SW 1271 (cell line): ENCODE data around the gene PLXNB1.

Source experiments
- DNase-seq, 2 experiments: peaks; one replicate each; lab custom pipeline; 2025; lab: John Stamatoyannopoulos, UW

The PLXNB1 gene

DNA sequence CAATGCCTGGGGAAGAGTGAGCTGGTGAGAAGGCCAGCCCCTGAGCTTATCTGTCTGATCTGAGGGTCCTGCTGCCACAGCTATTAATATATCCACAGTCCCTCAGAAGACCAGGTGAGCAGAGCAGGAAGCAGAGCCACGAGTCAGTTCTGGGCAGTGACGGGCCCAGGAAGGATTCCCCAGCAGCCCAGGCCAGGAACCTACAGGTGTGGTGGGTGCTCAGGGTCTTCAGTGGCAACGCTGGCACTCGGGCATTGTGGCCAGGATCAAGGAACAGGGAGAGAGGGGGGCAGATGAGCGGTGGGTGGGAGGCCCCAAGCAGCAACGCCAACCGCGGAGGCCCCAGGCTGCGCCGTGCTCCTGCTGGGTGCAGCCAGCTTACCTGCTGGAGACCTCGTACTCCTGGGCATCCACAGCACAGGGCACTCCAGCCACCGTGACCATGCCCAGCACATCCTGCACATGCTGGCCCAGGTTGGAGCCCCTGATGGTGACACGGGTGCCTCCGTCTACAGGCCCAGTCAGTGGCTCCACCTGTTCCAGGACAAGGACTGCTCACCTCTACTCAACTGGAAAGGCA, 12.3 kb downstream of the PLXNB1 start:
- DNase-seq = no peak

DNA sequence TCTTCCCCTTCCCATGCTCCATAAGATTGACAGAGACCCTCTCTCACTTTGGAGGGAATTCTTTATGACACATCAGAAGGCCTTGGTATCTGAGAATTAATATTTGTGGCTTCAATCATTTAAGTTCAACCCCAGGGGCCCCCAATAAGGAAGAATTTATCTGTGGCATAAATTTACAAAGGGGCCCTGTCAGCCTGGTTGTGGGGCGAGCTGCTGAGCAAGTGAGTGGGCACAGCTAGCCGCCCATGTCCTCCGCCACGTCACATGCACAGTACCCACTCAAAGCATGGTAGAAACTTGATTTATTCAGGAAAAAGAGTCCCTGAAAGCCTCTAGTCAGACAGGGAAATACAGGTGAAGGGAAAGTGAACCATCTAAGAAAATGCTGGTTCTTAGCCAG, 13.3 kb downstream of the PLXNB1 start:
- no peak for DNase-seq

DNA sequence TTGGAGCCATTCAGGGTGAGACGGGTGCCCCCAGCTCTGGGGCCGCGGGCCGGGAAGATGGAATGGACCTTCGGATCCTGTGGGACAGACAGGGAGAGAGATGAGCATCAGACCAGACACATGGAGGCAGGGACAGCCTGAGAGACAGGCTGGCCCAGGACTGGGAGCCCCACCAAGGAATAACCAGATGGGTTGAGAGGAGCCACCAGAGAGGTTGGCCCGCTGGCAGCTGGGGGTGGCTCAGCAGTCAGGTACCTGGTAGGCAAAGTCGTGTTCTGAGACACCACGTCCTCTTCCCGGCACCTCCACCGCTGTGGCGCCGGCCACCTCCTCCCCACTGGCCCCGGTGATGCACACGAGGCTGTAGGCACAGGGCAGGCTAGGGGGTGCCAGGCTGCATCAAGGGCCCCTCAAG, 13.8 kb downstream of the PLXNB1 start:
- DNase-seq = no peak

DNA sequence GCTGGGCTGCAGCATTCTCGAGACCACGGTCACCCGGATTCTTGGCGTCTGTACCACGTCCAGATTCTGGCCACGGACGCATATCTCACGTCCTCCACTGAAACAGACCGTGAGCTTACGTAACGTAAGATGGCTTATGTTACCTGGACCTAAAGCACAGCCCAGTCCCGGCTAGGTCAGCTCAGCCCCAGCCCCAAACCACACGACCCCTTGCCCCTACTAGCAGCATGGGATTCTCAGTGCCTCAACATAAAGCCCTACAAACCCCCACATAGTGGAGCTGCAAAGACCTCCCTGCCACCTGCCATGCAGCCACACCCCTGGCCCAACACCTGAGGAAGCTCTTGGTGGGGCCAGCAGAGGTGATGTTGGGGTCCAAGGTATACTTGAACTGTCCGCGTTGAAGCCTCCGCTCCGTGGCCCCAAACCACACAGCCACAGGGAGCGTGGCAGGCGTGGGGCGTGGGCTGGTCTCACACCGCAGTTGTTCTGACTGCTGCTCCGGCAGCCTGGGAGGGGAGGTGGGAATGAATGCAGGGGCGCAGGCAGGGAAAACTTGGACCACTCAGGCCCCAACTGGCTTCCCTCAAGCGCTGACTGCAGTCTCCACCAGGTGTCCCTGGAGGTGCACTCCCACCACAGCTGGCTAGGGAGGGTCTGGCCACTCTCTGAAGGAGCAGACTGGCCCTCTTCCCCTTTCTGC, 14.5 kb downstream of the PLXNB1 start:
- DNase-seq = no peak

DNA sequence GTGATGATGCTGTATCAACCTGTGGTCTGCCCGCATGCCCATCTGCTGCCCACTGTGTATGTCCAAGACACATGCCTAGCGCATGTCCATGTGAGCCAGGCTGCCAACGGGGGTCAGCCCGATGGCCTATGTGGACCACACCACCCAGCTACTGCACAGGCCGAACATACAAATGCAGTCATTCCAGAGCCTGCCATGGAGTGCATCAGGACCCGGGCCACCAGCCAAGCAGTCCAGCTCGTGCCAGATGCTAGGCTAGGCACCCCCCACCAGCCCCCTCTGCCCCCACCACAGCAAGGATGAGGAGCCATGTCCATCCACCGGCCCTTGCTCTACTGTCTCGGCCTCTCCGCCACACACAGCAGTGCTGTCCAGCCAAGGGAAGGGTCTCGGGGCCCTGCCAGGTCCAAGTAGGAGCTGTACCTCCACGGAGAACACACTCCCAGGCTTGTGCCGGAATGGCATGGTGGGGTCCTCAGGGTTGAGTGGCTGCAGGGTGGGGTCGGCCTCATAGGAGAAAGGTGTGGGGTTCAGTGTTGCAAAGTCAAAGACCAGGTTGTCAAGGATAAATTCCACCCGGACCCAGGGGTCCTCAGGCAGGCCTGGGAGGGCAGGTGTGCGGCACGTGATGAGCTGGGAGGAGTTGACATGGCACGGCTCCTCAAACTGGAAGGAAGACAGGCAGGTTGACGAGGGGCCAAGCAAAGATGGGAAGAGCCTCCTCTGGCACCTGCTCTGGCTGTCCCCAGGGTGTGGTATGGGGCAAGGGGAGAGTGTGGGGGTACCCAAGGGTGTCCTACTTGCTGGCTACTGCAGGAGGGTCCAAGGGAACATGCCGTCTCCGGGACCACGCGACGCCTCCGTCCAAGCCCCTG, 15.3 kb downstream of the PLXNB1 start:
- DNase-seq = no peak

DNA sequence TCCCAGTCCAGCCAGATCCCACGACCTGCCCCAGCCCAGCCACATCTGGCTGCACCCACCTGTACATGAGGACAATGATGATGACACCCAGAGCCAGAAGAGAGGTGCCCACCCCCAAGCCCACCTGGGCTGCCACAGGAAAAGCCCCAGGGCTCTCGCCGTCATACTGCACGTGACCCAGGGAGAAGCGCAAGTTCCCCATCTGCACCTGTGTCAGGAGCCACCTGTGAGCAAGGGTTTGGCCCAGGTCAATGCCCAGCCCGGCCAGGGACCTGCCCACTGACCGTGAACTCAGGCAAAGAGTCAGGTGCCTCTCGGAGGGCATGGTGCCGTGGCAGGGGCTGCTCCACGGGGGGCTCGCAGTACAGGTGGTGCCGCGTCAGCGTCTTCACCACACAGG, 16.3 kb downstream of the PLXNB1 start:
- DNase-seq = no peak

DNA sequence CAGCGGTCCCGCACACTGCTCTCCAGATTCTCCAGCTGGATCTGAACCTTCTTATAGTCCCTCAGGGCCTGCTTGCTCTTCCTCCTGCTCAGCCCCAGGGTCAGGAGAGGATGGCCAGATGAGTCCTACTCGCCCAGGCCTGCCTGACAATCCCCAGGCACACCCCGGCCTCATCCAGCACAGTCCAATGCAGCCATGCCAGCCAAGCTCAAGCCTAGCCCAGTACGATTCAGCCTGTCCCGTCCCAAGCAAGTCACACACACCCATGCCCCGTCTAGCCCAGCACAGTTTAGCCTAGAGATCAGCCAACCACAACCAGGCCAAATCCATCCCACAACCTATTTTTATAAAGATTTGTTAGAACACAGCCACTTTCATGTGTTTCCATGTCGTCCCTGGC, 16.8 kb downstream of the PLXNB1 start:
- no peak for DNase-seq

DNA sequence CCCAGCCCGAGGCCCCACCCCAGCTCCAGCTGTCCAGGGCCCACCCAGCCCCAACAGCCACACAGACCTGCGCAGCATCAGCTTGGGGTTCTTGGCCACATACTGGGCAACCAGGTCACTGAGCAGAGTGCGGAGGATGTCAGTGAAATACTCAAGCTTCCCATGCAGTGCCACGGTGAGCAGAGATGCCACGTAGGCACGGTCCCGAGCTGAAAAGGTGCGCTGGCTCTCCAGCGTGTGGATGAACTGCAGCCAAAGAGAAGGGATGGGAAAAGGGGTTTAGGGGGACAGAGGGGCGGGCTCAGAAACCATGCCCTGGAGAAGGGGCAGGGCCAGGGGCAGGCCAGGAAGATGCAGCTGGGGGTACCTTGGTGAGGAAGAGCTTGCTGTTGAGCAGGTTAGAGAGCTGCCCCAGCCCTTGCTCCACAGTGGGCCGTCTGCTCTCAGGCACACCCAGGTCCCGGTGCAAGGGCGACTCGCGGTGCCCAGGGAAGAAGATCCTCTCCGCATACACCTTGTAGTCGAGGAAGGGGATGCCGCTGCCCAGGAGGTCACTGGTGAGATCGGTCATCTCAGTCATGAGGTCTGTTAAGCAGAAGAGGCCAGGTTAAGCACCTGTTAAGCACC, 17.4 kb downstream of the PLXNB1 start:
- no peak for DNase-seq

DNA sequence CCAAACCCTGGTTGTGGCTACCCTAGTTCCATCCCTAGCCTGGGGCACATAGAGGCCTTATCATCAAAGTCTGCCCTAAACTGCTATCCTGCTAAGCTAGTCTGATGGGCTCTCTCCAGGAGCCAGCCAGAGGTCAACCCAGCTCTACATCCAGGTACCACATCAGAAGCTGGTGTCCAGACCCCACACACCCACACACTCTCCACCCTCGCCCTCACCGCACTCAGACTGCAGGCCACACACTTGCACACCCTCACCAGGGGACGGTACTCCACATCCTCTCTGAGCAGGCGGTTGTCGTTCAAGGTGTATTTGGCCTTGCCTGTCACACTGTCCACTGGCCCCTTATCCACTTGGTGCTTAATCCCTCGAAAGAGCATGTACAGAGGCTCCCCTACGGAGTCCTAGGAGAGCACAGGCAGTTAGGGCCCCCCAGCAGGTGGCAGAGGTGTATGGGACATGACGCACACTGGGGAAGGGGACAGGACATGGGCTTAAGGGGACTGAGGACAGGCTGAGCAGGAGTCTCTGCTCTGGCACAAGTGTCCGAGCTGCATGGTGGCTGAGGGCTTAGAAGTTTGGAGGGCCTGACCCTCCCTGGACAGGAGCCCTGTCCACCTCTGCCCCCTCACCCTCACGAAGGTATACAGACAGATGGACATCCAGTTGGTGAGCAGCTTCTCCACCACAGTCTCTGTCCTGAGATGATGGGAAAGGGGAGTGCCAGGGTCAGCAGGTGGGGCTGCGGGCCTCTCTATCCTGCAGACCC, 18.1 kb downstream of the PLXNB1 start:
- DNase-seq = no peak

DNA sequence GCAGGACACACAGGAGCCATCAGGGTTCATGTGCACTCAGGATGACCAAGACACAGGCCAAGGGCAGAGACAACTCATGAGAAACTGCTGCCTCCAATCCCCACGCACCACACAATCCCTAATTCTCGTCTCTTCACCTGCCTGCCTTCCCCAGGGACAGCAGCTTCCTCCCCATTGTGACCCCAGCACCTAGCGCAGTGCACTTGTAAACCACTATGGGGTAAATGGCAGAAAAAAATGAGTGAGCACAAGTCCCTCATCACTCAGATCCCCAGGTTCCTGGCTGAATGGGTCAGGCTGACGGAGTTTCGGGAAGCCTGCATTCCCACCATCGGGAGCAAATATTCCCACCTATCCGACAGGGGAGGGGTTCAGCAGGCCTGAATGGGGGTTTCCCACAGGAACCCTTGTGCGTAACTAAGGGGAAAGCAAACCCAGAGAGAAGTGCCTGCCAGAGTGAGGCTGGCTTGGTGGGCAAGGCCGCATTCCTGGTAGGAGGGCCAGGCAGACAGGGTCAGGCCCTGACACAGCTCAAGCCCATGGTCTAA, 18.8 kb downstream of the PLXNB1 start:
- DNase-seq = no peak

DNA sequence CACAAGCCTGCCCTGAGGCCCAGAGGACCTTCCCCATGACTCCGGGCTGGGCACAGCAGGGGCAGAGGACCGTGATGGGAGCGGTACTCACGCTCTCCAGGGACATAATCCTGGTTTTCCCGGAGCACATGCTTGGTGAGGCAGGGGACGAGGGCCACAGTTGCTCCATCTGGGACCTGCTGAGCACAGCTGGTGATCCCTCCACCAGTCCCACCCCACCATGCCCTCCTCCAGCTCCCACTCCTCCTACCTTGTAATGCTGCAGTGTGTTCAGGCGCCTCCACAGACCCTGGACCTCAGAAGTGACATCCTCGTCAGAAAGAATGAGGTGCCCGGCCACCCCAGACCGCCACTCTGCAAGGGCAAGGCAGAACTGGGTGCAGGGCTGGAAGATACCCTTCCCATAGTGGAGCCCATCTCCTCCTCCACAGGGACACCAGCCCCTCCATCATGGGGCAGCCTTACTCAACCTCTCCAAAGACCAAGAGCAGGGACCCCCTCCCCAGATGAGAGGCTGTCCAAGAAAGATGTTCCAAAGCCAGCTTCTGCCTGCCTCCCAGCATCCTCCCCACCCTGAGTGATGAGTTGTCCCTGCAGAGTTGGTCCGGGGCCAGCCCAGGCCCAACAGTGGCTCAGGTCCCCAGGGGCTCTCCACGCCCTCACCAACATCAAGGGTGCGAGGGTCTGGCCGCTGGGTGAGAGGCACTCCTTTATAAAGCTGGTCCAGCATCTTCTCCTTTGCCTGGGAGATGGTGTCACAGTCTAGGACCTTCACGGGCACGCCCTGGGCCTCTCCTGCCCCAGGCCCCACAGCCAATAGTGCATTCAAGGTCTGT, 19.5 kb downstream of the PLXNB1 start:
- no peak for DNase-seq

DNA sequence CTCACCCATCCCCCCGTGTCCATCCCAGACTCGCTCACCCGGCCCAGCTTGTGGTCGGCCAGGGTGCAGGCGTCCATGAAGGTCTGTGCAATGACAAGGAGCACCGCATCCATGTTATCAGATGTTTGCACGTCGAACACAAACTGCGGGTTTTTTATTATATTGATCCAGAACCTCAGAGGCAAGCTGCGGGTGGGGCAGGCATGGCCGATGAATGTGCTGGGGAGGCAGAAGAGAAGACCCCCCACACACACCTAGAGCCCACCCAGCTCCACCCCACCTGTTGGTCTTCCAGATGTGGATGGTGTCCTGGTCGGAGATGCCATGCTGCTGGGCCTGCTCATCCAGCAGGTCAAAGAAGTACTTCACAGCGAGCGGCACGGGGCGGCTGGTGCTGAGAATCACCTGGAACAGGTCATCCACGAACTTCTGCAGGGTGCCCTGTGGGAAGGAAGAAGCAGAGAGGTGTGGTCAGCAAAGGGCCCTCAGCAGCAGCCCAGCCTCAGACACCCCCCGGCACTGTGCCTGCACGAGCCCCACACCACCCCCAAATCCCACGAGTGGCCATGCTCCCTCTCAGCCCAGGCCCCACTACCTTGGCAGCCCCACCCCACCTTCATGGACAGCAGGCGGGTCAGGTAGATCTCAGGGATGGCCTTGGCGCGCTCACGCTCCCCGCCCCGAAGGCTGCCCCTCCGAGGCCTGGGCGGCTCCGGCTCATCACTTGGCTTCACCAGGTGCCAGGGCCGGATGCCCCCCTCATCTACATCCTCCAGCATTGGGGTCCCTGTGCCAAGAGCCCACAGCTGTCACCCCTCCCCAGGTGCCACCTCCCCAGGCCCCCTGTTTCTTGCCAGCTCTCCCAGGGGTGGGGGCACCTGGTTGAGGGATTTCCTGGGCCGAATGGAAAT, 20.3 kb downstream of the PLXNB1 start:
- no peak for DNase-seq

DNA sequence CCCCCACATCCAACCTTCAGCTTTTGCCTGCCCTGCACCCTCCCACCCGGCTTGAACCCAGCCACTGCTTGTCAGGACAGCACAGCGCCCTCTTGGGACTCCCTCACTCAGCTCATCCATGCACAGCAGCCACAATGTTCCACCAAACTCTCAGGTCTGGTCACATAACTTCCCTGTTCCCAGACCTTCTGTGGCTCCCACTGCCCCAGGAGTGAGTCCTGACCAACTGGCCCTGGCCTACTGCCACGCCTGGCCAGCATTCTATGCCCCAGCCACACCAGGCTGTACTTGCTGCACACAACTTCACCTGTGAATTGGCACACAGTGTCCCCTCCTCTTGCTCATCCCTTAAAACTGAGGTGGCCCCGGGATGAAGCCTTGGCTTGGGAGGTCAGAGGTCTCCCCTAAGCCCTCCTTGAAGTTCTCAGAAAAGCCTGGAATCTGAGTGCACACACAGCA, 21.0 kb downstream of the PLXNB1 start:
- DNase-seq = no peak

DNA sequence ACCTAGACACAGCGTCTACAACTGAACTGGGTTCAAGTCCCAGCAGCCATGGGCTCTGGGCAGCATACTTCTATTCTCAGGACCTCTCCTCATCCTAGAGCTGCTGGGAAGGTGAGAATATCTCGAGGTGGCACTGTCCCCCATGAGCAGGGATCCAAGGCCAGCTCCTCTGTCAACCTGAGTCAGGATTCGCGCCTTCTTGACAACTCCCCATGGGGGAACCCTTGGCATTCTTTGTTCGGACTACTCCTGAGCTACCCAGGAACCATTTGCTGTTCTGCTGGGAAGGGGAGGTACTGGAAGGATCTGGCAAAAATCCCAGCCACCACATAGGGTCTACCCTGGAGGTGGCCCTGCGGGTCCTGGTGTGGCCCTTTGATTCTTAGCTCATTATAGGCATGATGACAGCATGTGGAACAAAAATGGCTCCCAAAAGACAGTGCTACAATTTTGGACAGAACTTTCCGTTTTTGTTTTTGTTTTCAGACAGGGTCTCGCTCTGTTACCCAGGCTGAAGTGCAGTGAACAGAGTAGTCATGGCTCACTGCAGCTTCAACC, 22.3 kb downstream of the PLXNB1 start:
- no peak for DNase-seq

DNA sequence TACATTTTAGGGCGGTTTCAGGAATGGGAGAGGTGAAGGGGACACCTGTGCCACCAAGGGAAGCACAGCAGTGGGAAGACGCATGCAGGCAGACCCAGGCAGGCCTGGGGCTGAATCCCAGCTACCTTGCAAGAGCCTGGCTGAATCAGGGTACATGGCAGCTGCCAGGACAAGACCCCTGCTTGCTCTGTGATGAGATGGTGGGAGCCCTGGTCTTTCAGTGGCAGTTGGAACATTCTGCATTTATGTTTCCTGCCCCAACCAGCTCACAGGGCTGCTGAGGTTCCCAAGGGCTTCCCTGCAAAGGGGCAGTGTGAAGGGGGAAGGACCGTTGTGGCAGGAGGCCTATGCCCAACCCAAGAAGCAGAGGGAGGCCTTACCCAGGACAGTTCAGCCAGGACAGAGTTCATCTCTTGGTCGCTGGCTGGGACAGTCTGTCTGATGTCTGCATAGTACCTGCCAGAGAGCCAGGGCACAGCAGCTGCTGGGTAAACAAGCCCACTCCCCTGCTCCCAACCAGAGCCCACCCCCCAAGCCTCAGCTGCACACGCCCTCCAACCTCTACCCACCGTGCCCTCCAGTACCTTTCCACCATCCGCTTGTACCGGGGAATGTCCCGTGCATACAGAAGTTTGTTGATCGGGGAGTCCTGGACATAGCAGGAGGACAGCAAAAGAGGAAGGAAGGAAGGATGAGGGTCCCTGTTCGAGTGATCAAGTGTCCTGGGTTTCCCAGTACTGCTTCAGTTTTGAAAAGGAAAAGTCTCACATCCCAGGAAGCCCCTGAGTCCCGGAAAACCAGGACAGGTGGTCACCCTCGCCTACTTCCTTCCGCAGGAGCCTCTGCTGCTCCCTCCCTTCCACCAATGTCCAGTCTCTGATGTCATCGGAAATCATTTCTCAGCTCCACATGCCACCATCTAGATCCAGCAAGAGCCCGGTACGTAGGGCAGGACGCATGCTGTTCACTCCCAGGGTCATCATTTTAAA, 23.1 kb downstream of the PLXNB1 start:
- DNase-seq = no peak

DNA sequence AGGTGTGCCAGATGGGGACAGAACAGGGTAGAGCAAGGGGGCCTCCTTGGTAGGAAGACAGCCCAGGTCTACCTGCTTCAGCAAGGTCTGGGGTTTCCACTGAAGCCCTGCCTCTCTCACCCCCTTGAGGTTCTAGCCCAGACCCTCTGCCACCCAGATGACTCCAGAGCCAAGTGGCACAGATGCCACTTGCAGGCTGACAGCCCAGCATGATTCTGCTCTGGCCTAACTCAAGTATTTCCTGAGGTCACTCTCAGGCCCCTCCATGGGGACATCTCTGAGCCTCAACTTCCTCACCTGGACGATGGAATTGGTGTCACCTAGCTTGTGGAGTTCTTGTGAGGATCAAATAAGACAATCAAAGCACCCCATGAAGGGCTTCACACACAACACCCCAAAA, 23.9 kb downstream of the PLXNB1 start:
- no peak for DNase-seq

DNA sequence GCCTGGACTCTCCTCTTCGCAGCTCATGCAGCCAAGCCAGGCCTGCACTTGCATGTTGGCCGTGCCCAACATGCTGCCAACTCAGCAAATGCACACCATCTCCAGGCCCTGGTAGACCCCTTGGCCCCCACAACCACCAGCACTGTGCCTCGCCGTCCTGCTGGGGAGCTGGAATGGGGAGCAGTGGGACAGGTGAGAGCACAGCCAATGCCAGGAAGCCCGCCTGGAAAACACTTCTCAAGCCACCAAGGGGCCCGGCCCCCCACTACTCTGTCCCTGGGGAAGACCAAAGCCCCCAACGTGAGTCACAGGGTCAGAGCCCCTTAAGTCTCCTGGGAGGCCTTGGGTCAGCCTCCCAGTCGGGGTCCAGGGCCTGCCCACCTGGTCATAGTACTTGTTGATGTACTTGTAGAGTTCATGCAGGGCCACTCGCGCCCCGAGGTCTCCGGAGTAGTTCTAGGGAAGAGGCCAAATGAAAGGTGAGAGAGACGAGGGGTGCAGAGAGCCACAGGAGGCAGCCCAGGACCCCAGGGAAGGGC, 24.5 kb downstream of the PLXNB1 start:
- no peak for DNase-seq
